DND-41 (cell line): ENCODE results near the gene SEMA4B.
"Not testable (repeated sequence)": the region's sequence is repeated elsewhere in the genome, so short reads cannot be mapped to it uniquely, and the experiment has no call there.

Source experiments
- EZH2 ChIP-seq: IDR thresholded peaks from 3 replicates; pipeline ENCODE4 v1.6.1; 2012; ENCODE audit warnings: borderline replicate concordance, low read depth, mild to moderate bottlenecking, moderate library complexity, low read length, inconsistent platforms; ENCODE audit not compliant: severe bottlenecking
- TF ChIP-seq, protein P1 (sequence below): IDR thresholded peaks from 2 replicates; pipeline ENCODE4 v1.5.1; 2012; ENCODE audit warnings: borderline replicate concordance, low read length, moderate library complexity, mild to moderate bottlenecking; ENCODE audit not compliant: poor library complexity, severe bottlenecking; ENCODE audit errors: extremely low read depth

DNA sequence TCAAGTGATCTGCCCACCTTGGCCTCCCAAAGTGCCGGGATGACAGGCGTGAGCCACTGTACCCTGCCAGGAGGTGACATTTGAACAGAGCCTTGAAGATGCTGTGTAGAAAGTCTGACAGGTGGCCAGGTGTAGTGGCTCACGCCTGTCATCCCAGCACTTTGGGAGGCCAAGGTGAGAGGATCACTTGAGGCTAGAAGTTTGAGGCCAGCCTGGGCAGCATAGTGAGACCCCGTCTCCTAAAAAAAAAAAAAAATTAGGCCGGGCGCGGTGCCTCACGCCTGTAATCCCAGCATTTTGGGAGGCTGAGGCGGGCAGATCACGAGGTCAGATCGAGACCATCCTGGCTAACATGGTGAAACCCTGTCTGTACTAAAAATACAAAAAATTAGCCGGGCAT is 77.3 kb downstream of the SEMA4B start:
- TF ChIP-seq, protein P1, sequence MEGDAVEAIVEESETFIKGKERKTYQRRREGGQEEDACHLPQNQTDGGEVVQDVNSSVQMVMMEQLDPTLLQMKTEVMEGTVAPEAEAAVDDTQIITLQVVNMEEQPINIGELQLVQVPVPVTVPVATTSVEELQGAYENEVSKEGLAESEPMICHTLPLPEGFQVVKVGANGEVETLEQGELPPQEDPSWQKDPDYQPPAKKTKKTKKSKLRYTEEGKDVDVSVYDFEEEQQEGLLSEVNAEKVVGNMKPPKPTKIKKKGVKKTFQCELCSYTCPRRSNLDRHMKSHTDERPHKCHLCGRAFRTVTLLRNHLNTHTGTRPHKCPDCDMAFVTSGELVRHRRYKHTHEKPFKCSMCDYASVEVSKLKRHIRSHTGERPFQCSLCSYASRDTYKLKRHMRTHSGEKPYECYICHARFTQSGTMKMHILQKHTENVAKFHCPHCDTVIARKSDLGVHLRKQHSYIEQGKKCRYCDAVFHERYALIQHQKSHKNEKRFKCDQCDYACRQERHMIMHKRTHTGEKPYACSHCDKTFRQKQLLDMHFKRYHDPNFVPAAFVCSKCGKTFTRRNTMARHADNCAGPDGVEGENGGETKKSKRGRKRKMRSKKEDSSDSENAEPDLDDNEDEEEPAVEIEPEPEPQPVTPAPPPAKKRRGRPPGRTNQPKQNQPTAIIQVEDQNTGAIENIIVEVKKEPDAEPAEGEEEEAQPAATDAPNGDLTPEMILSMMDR = not testable (repeated sequence)
- not testable (repeated sequence) for TF ChIP-seq EZH2
